HEK293T (cell line): Measurements from ENCODE around the gene MITF.

Source experiments
- FOXA1 ChIP-seq: fragments of 450-650 bp; IDR thresholded peaks from 2 replicates; pipeline ENCODE4 v1.6.1; 2016; ENCODE audit warnings: mild to moderate bottlenecking
- TARDBP ChIP-seq: fragments of 450-650 bp; IDR thresholded peaks from 2 replicates; pipeline ENCODE4 v1.6.1; 2016

GRCh38 chr3:69833591-69833990 lies 94.3 kb downstream of the MITF start:
- TF ChIP-seq FOXA1 (no peak), TARDBP (no peak)
